HG03060 (cell line): ENCODE results near the gene S100A8.
"Not testable (repeated sequence)": the region's sequence is repeated elsewhere in the genome, so short reads cannot be mapped to it uniquely, and the experiment has no call there.

Source experiments
- ATAC-seq: cut with Tn5 transposase; IDR thresholded peaks from one replicate; pipeline ENCODE4 v1.9.1; 2021; ENCODE audit warnings: low read depth, moderate number of reproducible peaks; ENCODE audit not compliant: unreplicated experiment

S100A8 gene

DNA sequence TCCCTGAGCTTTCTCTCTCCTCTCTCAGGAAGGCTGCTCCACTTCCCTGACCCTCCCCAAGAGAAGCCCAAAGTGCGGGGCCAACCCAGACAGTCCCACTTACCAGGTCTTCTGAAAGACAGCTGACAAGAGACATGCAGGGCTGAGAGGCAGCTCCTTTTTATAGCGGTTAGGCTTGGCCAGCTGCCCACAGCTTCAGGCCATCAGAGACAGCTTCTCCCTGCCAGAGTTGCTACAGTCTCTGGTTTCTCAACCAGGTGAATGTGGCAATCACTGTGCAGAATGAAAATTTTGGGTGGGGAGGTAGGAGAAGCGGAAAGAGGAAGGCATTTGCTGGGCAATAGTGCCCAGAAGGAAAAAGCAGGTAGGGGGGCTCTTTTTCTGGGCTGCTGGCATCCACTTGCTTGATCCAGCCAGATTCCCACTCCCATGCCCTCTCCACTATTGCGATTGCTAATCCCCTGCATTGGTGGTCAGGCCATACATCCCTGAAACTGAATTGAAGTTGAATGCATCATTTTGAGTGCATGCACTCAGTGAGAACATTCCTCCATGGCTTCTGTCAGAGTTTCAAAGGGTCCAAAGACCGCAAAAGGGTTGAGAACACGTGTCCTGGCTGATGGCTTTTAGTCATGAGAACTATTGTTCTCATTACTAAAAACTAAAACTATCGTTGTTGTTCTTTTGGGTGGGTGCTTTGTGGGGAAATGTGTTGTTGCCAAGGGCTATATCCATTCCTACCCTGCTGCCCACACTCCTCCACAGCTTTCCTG, at the start of gene S100A8:
S100A8 (minus strand) TSS at position 136 of the 773 bp plus-strand sequence. CDS start 538 bp downstream, outside the sequence.
- ATAC-seq: no peak

DNA sequence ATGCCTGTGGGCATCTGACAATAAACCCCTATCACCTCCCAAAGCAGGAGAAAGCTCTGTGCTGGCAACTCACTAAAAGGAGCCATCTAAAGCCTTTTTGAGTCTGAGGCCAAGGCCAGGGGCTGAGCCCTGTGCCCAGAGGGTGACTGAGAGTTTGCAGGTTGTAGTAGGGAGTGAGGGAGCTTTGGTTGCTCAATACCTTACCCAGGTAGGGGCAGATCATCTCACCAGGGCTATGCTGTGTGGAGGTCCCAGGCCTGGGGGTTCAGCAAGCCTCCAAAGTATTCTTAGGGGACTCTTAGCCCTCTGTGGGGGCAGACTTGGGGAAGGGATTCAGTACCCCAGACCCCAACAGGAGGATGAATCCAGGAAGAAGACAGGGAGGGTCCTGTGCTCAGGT, 48.4 kb upstream of the S100A8 start:
- no peak for ATAC-seq

GRCh38 chr1:153438599-153438998, 47.7 kb upstream of the S100A8 start:
- no peak for ATAC-seq

- ATAC-seq: no peak
Measured at GRCh38 chr1:153437236-153437635, 46.4 kb upstream of the S100A8 start.

GRCh38 chr1:153434746-153435455, 44.0 kb upstream of the S100A8 start:
- ATAC-seq: no peak

GRCh38 chr1:153432874-153433681, 42.2 kb upstream of the S100A8 start:
- no peak for ATAC-seq

GRCh38 chr1:153431928-153432327, 41.1 kb upstream of the S100A8 start:
- ATAC-seq: no peak

GRCh38 chr1:153431427-153431826, 40.6 kb upstream of the S100A8 start:
- no peak for ATAC-seq

DNA sequence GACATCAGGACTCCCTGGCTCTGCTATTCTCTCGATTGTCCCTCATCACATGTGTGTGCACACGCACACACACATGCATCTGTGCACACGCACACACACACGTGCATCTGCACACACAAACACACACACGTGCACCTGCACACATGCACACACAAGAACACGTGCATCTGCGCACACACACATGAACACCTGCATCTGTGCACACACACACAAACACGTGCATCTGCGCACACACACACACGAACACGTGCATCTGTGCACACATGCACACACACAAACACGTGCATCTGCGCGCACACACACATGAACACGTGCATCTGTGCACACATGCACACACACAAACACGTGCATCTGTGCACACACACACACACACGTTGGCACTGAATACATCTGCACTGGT, 40.1 kb upstream of the S100A8 start:
- ATAC-seq: no peak

DNA sequence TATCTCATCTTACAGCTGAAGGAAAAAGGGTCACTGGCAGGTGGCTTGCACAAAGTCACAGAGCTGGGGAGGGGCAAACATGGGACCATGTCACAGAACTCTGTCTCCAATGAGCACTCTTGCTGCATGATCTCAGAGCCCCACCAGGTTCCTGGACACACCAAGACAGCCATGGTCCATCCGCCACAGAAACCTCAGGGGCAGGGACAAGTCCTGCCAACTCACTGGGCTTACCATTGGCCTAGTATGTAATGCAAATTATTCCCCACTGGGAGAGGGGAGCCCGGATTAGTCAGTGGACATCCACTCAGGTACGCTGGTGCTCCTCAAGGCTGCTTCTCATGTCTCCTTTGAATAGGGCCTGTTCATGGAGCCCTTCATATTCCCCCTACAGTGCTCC, 39.7 kb upstream of the S100A8 start:
- no peak for ATAC-seq

DNA sequence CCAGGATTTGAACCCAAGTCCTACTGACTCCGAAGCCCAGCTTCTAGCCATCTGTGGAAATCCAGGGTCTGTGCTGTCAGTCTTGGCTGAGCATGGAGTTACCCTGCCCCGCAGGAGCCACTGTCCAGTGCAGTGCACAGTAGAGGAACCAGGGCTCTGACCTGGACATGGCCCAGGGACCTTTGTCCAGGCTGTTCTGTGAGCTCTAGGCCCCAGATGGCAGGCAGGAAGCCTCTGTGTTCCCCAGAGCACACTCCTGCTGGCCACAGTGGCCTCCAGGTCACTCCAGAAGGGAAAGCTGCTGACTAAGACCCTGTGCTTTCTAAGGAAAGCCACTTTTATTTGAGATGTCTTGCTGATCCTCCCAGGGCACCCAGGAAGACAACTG, 39.3 kb upstream of the S100A8 start:
- ATAC-seq: no peak

- no peak for ATAC-seq
Measured at GRCh38 chr1:153429266-153430165, 38.6 kb upstream of the S100A8 start.

DNA sequence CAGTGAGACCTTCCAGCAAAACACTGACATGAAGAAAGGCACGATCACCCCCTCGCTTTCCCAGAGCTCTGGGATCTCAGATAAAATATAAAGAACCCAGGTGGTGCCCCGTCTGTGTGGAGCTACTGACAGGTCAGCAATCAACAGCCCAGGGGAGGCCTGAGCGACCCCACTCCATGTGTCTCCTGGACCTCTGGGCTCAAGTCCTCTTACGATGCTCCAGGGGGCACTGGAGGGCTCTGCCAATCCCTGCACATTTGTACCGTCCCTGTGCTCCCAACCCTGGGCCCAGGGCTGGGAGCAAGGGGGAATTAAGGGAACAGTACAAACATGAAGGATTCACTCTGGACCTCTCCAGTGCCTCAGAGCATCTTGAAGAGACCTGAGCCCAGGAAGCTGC, 37.9 kb upstream of the S100A8 start:
- ATAC-seq: no peak

GRCh38 chr1:153428073-153428638, 37.3 kb upstream of the S100A8 start:
- ATAC-seq: no peak

GRCh38 chr1:153426809-153427208, 35.9 kb upstream of the S100A8 start:
- ATAC-seq: no peak

DNA sequence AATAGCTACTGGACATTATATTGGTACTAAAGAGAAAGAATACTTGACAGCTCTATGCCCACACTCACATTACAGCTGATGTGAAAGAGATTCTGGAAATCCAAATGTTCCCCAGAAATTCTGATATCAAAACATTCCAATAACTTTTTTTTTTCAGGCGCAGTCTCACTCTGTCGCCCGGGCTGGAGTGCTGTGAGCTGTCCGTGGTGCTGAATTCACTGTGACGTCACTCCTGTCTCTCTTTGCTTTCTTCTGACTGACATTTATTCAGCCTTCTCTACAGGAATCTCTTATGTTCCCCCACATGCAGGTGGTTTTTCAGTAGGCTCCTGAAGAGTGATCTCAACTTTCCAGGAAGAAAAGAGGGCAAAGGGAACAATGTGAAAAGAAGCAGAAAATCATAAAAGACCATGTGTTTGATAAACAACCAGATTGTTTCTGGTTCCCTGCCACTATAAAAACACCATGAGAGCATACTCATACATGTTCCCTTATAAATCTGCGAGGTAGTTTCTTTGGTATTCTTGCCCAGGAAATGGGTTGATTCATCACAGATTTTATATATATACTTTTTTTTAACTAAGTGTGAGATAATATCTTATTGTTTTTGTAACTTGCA, 31.7 kb upstream of the S100A8 start:
- no peak for ATAC-seq

DNA sequence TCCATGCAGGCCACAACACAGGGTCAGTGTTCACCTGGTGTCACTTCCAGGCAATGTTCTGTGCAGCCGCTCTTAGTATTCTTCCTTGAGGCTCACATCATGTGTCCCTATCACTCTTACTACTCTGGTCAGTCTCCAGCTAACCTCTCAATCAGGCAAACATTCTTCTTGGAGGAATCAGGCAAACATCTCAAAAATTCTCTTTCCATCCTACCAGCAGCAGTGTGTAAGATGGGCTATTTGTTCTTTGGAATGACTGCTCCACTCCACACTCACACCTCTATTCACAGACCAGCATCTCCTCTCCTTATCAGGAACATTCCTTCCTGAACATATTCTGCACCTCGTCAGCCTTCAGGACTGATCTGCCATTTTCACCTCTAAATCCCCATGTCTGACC, 29.4 kb upstream of the S100A8 start:
- ATAC-seq: no peak

DNA sequence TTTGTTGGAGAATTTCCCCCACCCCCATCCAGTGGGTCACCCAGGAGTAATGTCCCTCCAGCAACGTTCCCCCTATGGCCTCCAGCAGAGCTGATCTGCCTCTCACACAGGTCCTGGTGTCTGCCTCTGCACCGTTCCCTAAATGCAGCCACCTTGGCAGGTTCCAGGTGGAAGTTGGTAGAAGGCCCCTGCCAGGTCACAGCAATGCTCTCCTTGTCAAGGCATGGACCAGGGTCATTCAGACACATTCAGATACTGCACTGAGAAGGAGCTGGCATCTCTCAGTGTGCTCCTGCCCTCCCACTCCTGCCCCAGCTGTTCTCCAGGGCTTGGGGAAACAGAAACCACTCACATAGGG, 28.5 kb upstream of the S100A8 start:
- ATAC-seq: not testable (repeated sequence)

- ATAC-seq: not testable (repeated sequence)
Measured at GRCh38 chr1:153418758-153419435, 28.0 kb upstream of the S100A8 start.
